HG03175 (cell line): ENCODE results near the gene PLAU.
"Not testable (repeated sequence)": the region's sequence is repeated elsewhere in the genome, so short reads cannot be mapped to it uniquely, and the experiment has no call there.

Source experiments
- ATAC-seq: cut with Tn5 transposase; IDR thresholded peaks from one replicate; pipeline ENCODE4 v1.9.1; 2021; ENCODE audit warnings: mild to moderate bottlenecking, moderate library complexity; ENCODE audit not compliant: unreplicated experiment

Gene PLAU

GRCh38 chr10:73919481-73919880 is 8.5 kb downstream of the PLAU start:
- ATAC-seq, result not testable (repeated sequence)

GRCh38 chr10:73920089-73920488 is 9.2 kb downstream of the PLAU start:
- no peak for ATAC-seq

GRCh38 chr10:73922007-73922863 is 11.3 kb downstream of the PLAU start:
- no peak for ATAC-seq

GRCh38 chr10:73922864-73923133 is 11.9 kb downstream of the PLAU start:
- ATAC-seq, result no peak

GRCh38 chr10:73923935-73924598 is 13.1 kb downstream of the PLAU start:
- no peak for ATAC-seq

GRCh38 chr10:73924935-73925334 is 14.0 kb downstream of the PLAU start:
- ATAC-seq, result no peak

GRCh38 chr10:73925539-73925938 is 14.6 kb downstream of the PLAU start:
- ATAC-seq, result no peak

GRCh38 chr10:73926152-73926764 is 15.3 kb downstream of the PLAU start:
- no peak for ATAC-seq

GRCh38 chr10:73930630-73931327 is 19.8 kb downstream of the PLAU start:
- not testable (repeated sequence) for ATAC-seq

GRCh38 chr10:73931767-73932619 is 21.1 kb downstream of the PLAU start:
- ATAC-seq, result peak; percentile 43

- ATAC-seq, result no peak
Measured at GRCh38 chr10:73932620-73933112, 21.7 kb downstream of the PLAU start.

GRCh38 chr10:73934074-73934473 is 23.1 kb downstream of the PLAU start:
- ATAC-seq, result no peak

GRCh38 chr10:73935895-73936294 is 25.0 kb downstream of the PLAU start:
- no peak for ATAC-seq

- no peak for ATAC-seq
Measured at GRCh38 chr10:73937333-73938043, 26.6 kb downstream of the PLAU start.

GRCh38 chr10:73940634-73941221 is 29.8 kb downstream of the PLAU start:
- no peak for ATAC-seq

- ATAC-seq, result no peak
Measured at GRCh38 chr10:73941300-73941699, 30.4 kb downstream of the PLAU start.

GRCh38 chr10:73944356-73945100 is 33.6 kb downstream of the PLAU start:
- ATAC-seq, result no peak

- no peak for ATAC-seq
Measured at GRCh38 chr10:73946253-73947145, 35.6 kb downstream of the PLAU start.
